ENCODE data around the gene PCGF3. TPM values are rescaled to one million over a fixed set of nuclear protein-coding genes. Genes with fewer than 3 reads are reported as not detected.
A peak's percentile ranks its signal among the peaks of the same experiment; 100 is the strongest.

The PCGF3 gene
- total and polyA plus RNA-seq, 9 of the 15 experiments (the other 6 are each of a cell fraction or from before 2014, with no cell fraction given) = 2.6 to 46.1 (median 20.3) TPM

- BruUV-seq (replicated peaks) = no TSS peak
- no peak for FAIRE-seq
- H3K4me1 ChIP-seq (replicated peaks in 1 of 2; ENCODE audit: control insufficient read depth in 2 of 2, insufficient read depth in 2 of 2, low read length in 2 of 2) = peaks cover 5 to 81% of the 10 kb centered on the region in 2 experiments; a peak in 4 of 5 replicates
- intact Hi-C loops (cut with micrococcal nuclease) = no loop called here
- no peak for DNase-seq (ENCODE audit: extremely low read depth in 1 of 4, low spot score in 3 of 4)
- H3K36me3 ChIP-seq (ENCODE audit: control insufficient read depth, insufficient read depth, low read length) = no peaks in the 10 kb centered on the region
- in situ Hi-C loops (cut with MboI) = no loop called here
- no peaks in the 10 kb centered on the region for H3K79me2 ChIP-seq (ENCODE audit: control insufficient read depth, insufficient read depth, low read length)
- ATAC-seq = no peak
- H3K4me3 ChIP-seq = no peak overlapping the region
- TF ChIP-seq ARID3A (IDR thresholded peaks at IDR 0.05; ENCODE audit: borderline replicate concordance, low read depth, low read length) (no peak), RAD21 (CRISPR knock-in tag; conservative IDR thresholded peaks at IDR 0.05 in 1 of 2, IDR thresholded peaks at IDR 0.05 in 1 of 2) (no peak), ZNF445 (CRISPR knock-in tag; IDR thresholded peaks at IDR 0.05; ENCODE audit: low read depth) (no peak)
- no peaks in the 10 kb centered on the region for H3K9me1 ChIP-seq (ENCODE audit: control insufficient read depth, insufficient read depth, low read length)
- H3K27me3 ChIP-seq (ENCODE audit: control insufficient read depth in 2 of 2, insufficient read depth in 2 of 2, low read length in 2 of 2) = peaks cover 0 to 10% of the 10 kb centered on the region in 2 experiments; a peak in 1 of 5 replicates
- 67% methylated on average over 10 of the region's 16 CpGs for WGBS (ENCODE audit: insufficient coverage, low coverage, missing lambda C conversion rate)
- no peak overlapping the region for H3K27ac ChIP-seq (ENCODE audit: extremely low read depth, low read depth, low read length)
- H4K20me1 ChIP-seq (replicated peaks; ENCODE audit: control insufficient read depth, insufficient read depth, low read length) = no peaks in the 10 kb centered on the region
- no peak overlapping the region for H3K9ac ChIP-seq (ENCODE audit: insufficient read depth in 1 of 2, low read depth in 2 of 2, low read length in 2 of 2)
- ChIA-PET CTCF (ENCODE audit: low intra/inter-chr PET ratio) (no interaction called here), POLR2A (no interaction called here)
- no peak overlapping the region for H2AFZ ChIP-seq (ENCODE audit: low read depth, low read length)
- H3K9me3 ChIP-seq (replicated peaks; ENCODE audit: control insufficient read depth, insufficient read depth, low read depth, low read length) = no peaks in the 10 kb centered on the region
- no peak overlapping the region for H3K4me2 ChIP-seq (ENCODE audit: insufficient read depth, low read length)
Measured at GRCh38 chr4:786861-787300, 81.2 kb downstream of the PCGF3 start.

GRCh38 chr4:787561-787981 lies 81.9 kb downstream of the PCGF3 start:
- no peaks in the 10 kb centered on the region for H3K79me2 ChIP-seq (ENCODE audit: control insufficient read depth, insufficient read depth, low read length)
- H4K20me1 ChIP-seq (replicated peaks; ENCODE audit: control insufficient read depth, insufficient read depth, low read length) = no peaks in the 10 kb centered on the region
- H3K36me3 ChIP-seq (ENCODE audit: control insufficient read depth, insufficient read depth, low read length) = no peaks in the 10 kb centered on the region
- in situ Hi-C loops (cut with MboI) = no loop called here
- H3K4me1 ChIP-seq (replicated peaks in 1 of 2; ENCODE audit: control insufficient read depth in 2 of 2, insufficient read depth in 2 of 2, low read length in 2 of 2) = peaks cover under 1 to 81% of the 10 kb centered on the region in 2 experiments; a peak in 4 of 5 replicates
- no peak overlapping the region for H2AFZ ChIP-seq (ENCODE audit: low read depth, low read length)
- 55% methylated on average over 15 of the region's 16 CpGs for WGBS (ENCODE audit: insufficient coverage, low coverage, missing lambda C conversion rate)
- H3K9me3 ChIP-seq (replicated peaks; ENCODE audit: control insufficient read depth, insufficient read depth, low read depth, low read length) = no peaks in the 10 kb centered on the region
- POLR2A ChIA-PET = no interaction called here
- intact Hi-C loops (cut with micrococcal nuclease) = no loop called here
- H3K9me1 ChIP-seq (ENCODE audit: control insufficient read depth, insufficient read depth, low read length) = no peaks in the 10 kb centered on the region
- no peak for FAIRE-seq
- BruUV-seq (replicated peaks) = no TSS peak
- H3K4me3 ChIP-seq = no peak overlapping the region
- ATAC-seq = no peak
- DNase-seq (ENCODE audit: extremely low read depth in 1 of 4, low spot score in 3 of 4) = no peak
- no peak overlapping the region for H3K27ac ChIP-seq (ENCODE audit: extremely low read depth, low read depth, low read length)
- CTCF ChIA-PET (ENCODE audit: low intra/inter-chr PET ratio) = no interaction called here
- no peak overlapping the region for H3K4me2 ChIP-seq (ENCODE audit: insufficient read depth, low read length)
- peaks cover 0 to 12% of the 10 kb centered on the region in 2 experiments; a peak in 1 of 5 replicates for H3K27me3 ChIP-seq (ENCODE audit: control insufficient read depth in 2 of 2, insufficient read depth in 2 of 2, low read length in 2 of 2)
- peak overlapping the region in 1 of 2 experiments; percentile 45; a peak in 1 of 4 replicates for H3K9ac ChIP-seq (ENCODE audit: insufficient read depth in 1 of 2, low read depth in 2 of 2, low read length in 2 of 2)
- TF ChIP-seq POLR3A (IDR thresholded peaks at IDR 0.05; ENCODE audit: borderline replicate concordance, extremely low read depth, insufficient read depth, insufficient read length) (no peak), AFF1 (IDR thresholded peaks at IDR 0.05; ENCODE audit: low read depth in 1 of 2, partially characterized antibody in 2 of 2) (no peak), PPARD (CRISPR knock-in tag; IDR thresholded peaks at IDR 0.05) (no peak), ATF4 (CRISPR knock-in tag; IDR thresholded peaks at IDR 0.05) (no peak), ZC3H8 (IDR thresholded peaks at IDR 0.05) (no peak)

All from K562 (cell line).